GM18873 (cell line): ENCODE results near the gene SLC44A4.

Experiments used
- ATAC-seq: cut with Tn5 transposase; IDR thresholded peaks from one replicate; pipeline ENCODE4 v1.9.1; 2021; ENCODE audit warnings: mild to moderate bottlenecking, moderate library complexity, moderate number of reproducible peaks; ENCODE audit not compliant: unreplicated experiment, low FRiP score

SLC44A4 gene

DNA sequence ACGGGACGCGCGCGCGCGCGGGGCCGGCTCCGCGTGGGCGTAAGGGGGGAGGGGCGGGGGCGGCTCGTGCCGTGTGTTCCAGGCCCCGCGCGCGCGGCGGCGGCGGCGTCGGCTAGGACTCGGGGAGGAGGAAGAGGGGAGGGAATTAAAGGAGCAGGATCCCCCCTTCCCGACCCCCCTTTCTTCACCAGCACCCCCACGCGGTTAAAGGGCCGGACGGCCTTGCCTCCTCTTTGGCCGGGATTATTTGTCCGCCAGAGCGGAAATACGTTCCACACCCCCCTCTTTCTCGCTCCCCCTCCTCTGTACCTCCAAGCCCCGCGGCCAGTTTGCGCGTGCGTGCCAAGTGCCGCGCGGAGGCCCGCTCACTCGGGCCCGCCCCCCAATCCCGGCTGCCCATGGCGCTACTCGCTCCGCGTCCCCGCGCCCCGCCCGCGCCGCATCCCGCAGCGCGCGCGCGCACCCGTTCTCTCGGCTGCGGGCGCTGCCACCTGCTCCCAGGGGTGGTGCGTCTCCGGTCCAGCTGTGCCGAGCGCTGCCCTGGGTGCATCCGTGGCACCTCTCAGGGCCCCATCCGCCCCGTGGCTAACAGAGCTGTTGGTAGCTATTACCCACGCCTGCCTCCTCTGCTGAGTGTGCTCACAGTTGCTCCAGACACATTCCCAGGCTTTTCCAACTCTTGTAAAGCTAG lies 23.3 kb upstream of the SLC44A4 start, which contains the start of gene ZBTB12:
Gene ZBTB12 (minus strand): TSS at position 134 of the 691 bp plus-strand sequence. CDS start 781 bp downstream, outside the sequence.
- no peak for ATAC-seq

DNA sequence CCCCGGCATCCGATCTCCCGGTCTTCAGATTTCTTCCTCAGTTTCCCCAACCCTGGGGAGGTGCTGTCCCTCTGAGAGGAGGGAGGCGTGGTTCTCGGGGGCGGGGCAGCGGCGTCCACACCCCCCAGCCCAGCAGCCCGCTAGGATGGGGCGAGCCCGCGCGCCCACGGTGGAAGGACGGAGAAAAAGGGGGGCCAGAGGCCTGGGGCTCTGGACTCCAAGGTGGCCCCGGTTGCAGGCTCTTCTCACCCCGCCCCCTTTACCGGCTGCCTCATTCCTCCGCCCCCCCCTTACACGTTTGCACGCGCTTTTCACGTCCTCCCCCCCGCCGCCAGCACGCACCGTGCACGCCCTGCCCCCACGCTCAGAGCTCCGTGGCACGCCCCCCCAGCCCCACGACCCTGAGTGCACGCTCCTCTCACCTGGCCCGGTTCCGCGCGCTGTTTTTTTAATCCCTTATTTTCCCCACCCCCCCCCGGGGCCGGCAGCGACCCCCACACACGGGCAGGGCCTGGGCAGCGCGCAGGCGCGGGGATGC lies 22.7 kb upstream of the SLC44A4 start:
- no peak for ATAC-seq

DNA sequence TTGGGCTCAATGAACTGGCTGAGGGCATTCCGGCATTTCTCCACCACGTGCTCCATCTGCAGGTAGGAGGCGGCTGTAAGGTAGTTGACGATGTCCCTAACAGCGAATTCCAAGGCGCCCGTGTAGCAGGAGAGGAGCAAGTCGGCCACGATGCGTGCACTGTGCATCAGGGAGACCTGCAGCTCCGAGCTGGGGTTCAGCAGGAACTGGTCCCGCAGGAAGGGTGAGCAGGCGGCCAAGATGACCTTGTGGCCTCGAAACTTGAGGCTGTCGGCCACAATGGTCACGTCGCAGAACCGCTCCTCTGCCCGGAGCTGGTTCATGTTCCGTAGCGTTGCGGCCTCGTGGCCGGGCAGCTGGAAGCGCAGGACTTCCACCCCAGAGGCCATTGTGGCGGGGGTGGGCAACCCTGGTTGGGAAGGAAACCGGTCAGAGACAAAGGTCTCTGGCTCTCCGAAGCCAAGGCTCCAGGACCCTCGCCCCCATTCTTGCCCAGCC lies 22.2 kb upstream of the SLC44A4 start:
- ATAC-seq, result no peak

DNA sequence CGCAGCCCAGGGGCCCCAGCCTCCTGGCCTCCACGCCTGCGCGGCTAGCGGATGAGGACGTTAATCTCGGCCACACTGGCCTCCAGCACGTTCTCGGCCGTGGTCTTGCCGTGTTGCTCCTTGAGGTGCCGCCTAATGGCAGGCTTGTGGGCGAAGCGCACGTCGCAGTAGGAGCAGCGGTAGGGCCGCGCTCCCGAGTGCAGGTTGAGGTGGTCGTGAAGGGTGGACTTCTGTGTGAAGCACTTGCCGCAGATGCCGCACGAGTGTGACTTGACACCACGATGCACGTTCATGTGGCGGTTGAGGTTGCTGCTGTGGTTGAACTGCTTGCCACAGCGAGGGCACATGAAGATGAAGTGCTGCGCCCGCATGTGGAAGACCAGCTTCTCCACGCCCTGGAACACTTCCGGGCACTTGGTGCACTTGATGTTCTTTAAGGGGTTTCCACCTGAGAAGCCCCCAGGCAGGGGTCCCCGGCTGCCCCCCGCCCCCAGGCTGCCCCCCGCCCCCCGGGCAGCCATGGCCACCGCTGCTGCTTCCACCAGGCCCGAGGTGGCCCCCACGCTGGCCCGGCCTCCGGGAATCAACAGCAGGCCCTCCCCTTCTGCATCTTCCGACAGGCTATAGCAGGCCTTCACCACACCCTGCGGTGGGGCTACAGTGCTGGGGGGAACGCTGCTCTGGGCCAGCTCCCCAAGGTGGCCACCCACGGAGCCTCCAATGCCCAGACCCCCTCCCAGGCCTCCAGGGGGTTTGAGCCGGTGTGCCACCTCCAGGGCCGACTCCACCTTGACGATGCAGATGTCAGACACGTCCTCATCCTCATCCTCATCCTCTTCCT lies 21.3 kb upstream of the SLC44A4 start:
- no peak for ATAC-seq

DNA sequence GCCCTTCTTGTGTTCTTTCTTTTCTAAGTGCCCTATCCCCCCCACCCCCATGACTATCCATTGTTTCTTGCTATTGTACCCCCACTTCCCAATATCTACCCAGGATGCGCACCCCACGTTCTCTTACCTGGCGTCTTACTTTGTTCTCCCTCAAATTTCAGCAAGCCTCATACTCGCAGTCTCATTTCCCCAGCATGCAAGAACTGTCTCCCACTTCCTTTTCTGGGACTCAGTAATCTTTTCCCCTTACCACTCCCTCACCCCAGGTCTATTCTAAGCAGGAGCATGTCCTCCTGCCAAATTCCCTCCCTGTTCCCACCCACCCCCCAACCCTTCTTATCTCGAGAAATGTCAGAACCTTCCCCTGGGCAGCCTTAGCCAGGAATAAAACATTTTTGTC lies 20.4 kb upstream of the SLC44A4 start:
- no peak for ATAC-seq

DNA sequence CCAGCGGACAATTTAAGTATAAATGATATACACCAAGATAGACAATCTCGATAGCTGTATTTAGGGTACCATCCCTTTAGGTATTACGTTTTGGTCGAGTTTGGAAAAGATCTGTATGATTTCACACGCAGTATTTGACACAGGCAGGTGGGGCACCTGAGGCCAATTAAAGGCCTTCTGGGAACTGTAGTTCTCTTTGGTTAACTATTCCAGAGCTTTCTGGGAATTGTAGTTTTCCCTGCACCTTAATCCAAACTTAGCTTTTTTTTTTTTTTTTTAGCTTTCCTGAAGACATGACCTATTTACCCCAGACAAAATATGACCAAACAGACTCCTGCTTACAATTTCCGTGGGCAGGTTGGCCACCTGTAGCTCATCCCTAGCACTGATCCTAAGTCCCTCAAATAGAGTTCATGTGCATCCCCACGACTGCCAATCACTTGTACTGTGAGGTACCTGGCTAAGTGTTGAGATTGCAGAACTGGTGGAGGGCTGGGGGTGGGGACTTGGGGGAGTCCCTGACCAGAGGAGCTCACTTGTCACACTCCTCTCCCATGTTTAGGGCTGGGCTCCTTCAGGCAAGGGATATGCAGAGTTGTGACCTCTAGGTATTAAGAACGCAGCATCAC lies 19.7 kb upstream of the SLC44A4 start:
- no peak for ATAC-seq

DNA sequence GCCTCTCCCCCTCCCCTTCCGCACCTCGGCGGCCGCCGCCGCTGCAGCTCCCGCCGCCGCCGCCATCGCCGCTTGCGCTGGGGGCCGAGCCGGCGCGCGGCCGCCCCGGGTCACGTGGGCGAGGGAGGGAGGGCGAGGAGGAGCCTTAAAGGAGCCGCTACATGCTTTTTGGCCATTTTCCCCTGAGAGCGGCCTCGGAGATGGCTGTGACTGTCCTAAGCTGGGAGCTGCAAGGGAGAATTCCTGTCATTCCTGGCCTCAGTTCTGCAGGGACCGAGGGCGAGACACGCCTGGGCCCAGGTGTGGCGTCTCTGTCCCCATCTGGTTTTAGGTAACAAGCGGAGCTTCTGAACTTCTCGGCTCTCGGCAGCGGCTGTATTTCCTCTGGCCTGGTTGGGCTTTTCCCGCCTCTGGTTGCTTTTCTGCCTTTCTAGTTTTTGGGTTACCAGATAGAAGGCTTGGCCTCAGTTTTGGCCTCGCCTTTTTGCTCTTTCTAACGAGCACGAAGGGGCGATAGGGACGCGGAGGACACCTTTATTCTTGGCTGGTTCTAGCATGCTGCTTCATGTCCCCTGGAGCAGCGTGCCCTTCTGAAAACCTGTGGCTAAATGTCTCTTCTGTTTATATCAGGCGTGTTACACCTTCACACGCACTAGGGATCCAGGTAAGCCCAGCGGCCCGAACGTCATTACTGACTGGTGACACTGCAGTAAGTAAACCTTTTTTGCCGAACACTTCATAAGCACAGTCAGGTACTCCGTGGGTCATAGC lies 19.0 kb upstream of the SLC44A4 start, which contains the start of gene EHMT2:
Gene EHMT2 (minus strand): TSS at position 87 of the 771 bp plus-strand sequence. CDS start 21 bp downstream, at position 66.
- no peak for ATAC-seq

DNA sequence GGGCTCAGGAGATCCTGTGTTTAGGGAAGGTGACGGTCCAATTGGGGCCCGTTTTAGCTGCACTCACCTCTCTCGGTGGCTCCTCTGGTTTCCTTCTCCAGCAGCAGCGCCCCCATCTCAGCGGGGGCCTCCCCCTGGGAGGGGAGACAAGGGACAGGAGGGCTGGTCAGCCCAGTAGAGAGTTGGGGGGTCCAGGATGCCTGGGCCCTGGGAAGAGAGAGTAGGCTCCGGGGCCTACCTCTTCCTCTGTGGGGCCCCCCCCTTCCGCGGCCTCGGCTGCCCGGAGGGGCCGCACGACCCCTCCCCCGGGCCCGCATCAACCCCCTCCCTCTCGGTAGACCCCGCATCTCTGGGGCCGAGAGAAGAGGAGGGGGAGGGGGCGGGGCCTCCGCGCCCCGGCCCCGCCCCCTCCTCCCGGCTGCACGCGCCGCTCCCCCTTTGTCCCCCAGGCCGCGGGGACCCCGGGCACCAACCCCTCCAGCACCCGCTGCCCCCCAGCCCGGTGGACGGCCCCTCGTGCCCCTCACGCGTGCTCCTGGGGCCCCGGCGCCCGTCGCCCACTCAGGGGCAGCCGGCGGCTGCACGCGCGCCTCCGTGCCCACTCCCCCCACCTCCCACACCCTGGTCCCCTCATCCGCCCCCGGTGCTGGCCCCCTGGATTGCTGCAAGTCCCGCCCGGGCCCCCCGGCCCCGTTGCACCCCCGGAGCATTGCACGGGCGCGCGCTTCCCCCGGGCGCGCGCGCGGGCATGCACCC lies 18.2 kb upstream of the SLC44A4 start:
- ATAC-seq, result no peak

DNA sequence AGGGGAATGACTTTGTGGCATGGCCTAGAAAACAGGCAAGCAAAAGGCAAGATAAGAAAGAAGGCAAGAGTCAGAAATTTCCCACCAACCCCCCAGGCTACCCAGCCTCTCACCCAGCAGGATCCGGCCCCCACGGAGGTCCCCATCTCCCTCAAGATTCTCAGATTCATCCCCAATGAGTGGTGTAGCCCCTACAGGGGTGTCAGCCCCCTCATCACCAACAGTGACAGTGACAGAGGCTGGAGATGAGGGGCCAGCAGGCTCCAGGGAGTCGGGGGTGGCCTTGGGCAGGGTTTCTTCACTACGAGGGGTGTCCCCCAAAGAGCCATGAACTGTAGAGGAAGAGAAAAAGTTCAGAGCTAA lies 17.7 kb upstream of the SLC44A4 start:
- no peak for ATAC-seq

DNA sequence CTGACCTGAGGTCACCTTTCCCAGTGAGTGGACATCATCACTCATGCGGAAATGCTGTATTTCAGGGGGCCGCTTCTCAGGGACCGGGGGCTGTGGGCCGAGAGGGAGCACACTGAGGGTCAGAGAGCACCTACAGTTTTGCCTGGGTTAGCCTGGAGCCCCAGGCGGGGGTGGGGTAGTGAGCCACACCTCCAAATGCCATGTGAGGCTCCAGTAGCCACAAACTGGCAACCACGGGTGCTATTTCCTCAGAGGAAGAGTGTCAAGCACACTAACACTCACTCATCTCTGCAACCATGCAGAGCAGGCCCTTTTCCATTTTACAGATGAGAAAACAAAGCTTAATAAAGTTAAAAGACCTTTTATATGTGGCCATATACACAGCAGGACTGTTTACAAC lies 14.0 kb upstream of the SLC44A4 start:
- no peak for ATAC-seq

DNA sequence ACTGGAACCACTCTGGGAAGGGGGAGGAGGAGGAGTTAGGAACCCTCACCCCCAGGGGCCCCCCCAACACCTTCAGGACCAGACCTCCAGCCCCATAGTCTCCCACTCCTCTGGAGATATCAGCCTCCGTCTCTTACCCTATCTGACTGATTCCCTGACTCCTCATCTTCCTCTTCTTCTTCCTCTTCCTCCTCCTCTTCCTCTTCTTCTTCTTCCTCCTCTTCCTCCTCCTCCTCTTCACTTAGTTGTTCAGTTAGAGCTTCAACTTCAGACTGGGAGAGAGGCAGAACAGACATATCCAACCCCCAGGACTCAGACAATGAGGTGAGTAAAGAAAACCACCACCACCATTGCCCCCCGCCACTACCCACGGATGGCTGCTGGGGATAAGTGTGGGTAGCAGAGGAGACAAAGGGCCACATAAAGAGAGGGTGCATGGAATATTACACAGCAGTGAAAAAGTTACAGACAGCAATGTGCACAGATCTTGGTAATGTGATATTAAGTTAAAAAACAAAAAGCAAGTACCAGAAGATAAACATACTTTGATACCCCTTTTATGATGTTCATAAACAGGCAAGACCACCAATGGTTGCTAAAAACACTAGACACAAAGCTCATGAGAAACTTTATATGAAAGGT lies 10.7 kb upstream of the SLC44A4 start:
- no peak for ATAC-seq

DNA sequence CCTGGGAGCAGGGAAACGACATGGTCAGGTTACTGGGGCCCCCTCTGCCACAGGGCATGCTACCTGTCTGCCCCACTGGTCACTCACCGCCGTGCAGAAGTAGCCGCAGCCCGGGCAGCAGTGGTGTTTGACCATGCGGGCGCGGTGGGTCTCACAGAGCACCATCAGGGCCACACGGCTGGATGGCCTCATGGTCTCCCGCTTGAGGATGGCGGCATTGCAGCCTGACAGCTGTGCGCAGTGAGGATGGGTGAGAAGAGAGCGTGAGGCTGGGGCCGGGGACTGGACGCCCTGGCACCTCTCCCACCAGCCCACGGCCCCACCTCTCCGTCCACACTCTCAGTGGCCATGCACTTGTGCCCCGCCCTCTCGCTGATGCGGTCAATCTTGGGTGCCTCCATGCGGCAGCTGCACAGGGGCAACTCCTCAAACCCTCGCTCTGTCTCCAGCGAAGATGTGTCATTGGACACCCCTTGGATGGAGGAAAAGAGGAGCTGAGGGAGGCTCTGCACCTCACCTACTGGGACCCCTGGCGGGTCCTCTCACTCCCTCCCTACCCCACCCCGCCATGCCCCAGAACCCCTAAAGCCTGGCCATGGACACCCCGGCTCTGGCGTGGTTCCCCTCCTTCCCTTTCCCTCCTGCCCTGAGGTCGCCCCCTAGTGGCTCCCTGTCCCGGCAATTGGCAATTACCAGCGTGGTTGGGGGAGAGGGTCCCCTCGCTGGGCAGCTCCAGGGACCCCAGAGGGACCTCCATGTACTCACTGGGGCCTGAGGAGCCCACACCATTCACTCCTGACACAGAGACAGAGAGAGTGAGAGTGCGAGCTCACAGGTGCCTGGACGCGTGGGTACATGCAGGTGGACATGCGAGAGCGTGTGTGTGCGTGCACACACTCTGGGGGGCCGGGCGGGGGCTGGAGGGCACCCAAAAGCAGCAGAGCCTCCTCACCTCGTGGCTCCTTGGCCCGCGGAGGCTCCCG lies 9.8 kb upstream of the SLC44A4 start:
- ATAC-seq, result no peak

DNA sequence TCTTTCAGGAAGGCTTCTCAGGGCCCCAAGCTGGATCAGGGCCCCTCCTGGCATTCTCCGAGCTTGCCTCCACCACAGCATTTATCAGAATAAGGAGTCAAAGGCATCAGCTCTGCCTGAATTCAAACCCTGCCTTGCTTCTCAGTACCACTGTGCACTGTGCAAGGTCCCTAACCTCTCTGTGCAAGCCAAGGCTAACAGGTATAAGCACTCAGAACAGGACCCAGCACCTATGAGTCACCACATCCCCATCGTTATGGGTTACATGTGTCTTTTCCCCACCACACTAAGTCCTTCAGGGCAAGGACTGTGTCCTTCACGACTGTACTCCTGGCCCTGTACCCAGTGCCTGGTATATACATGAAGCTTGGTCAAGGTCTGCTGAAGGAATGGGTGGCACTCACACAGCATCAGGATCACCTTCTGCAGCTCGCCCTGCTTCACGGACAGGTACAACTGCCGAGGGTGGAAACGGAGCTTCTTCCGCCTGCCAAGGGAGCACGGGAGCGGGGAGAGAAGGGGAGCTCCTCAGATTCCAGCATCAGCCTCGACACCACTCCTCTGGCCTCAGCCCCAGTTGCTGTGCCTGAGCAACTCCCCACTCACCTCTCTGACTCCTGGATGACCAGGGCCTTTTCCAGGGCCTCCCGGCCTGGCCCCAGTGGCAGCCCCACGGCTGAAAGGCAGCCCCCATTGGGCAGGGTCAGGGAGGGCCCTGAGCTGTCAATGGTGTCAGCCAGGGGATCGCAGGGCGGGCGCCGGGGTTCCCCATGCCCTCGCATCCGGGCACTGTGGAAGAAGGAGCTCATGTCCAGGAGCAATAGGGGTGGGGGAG lies 8.6 kb upstream of the SLC44A4 start:
- no peak for ATAC-seq

DNA sequence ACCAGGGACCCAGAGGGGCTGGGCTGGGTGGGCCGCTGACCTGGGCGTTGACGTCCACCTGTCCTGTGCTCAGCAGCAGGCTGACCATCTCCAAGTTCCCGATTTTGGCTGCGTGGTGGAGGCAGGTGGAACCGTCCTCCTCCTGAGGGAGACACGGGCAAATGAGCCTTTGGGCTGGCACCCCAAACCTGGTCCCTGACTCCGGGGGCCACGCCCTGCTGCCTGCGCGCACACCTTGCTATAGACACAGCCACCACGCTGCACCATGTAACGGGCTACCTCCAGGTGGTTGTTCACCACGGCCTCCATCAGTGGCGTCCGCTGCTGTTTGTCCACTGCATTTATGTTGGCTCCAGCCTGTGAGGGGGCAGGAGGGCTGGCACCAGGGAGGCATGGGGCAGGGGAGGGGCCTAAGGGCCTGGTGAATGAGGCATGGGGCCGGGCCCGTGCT lies 7.8 kb upstream of the SLC44A4 start:
- ATAC-seq, result no peak

DNA sequence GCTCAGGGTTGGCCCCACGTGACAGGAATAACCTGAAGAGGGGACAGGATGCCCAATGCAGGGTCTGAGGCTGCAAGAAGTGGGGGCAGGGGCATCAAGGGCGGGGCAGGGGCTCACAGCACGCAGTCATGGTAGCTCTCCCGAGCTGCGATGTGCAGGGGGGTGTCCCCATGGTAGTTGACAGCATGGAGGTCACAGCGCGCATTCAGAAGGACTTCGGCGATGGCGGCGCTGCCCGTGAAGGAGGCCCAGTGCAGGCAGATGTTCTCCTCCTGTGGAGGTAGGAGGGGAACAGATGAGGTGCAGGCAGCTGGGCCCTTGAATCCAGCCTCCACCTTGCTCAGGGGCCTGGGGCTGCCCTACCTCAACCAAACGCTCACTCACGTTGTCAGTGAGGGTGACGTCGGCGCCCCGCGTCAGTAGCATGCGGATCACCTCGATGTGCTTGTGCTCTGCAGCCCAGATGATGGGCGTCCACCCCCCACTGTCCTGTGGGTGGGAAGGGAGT lies 5.8 kb upstream of the SLC44A4 start:
- ATAC-seq, result no peak

DNA sequence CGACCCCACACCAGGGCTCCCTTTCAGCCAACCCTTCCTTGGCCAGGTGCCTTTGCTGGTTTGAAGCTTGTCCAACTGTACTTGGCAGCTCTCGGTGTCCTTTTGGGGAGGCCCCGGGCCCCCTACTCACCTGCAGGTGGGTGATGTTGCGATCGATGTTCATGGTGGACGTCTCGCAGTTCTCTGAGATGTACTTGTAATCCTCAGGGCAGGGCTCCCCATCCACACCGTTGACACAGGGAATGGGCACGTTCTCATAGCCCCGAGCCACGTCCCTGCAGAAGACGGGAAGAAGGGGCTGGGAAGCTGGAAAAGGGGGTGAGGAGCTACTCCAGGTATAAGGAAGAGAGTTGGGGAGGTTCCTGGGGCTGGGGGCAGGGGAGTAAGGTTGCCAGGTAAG lies 4.9 kb upstream of the SLC44A4 start:
- ATAC-seq, result no peak

DNA sequence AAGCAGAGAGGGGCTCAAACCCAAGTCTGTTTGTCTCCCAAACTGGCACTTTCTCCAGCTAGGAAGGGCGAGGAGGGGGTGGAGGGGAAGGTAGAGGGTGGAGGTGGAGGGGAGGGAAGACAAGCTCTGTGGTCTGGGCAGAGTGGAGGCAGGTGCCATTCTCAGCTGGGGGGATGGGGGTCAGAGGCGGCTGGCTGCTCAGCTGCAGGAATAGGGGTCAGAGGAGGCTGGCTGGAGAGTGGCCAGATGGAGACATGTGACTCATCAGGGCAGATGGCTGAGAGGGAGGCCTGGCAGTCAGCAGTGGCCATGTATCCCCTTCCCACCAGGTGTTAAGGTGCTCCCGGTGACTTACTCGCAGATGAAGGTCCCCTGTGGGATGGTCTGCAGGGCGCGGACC lies 3.5 kb upstream of the SLC44A4 start:
- no peak for ATAC-seq
